ENCODE data around the gene SCARB1. TPM values are rescaled to one million over a fixed set of nuclear protein-coding genes. Genes with fewer than 3 reads are reported as not detected.

Gene SCARB1
- total and polyA plus RNA-seq, 2 experiments from 2014 or later = 50.4 to 90.0 TPM

DNA sequence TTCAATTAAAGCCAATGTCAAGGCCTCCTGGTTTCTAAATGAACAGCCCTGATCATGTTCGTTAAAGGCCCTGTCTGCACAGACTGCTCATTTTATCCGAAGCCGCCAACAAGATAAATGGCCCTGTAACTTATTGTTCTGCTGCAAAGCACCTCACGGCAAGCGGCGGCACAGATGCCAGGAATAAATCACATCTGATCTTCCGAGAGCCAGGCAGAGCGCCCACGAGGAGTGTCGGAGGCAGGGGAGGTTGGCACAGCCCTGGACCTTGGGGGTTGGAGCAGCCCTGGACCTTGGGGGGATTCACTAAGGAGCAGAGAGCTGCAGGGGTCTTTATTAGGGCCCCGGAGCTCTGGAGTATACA is 110.5 kb downstream of the SCARB1 start:
- Histone ChIP-seq H3K79me2 (no peaks in the 10 kb centered on the region), H3K36me3 (replicated peaks; ENCODE audit: insufficient read depth, low read depth) (no peaks in the 10 kb centered on the region), H3K9me3 (ENCODE audit: low read depth) (no peaks in the 10 kb centered on the region), H3K4me3 (no peak overlapping the region), H3K27me3 (no peaks in the 10 kb centered on the region), H2AFZ (no peak overlapping the region), H3K27ac (no peak overlapping the region), H4K20me1 (ENCODE audit: insufficient read depth, poor library complexity, severe bottlenecking) (no peaks in the 10 kb centered on the region), H3K9me2 (replicated peaks; ENCODE audit: insufficient read depth) (no peaks in the 10 kb centered on the region), H3K4me2 (no peak overlapping the region), H3K4me1 (ENCODE audit: insufficient read depth) (peaks cover 20% of the 10 kb centered on the region)
- TF ChIP-seq, protein P1, sequence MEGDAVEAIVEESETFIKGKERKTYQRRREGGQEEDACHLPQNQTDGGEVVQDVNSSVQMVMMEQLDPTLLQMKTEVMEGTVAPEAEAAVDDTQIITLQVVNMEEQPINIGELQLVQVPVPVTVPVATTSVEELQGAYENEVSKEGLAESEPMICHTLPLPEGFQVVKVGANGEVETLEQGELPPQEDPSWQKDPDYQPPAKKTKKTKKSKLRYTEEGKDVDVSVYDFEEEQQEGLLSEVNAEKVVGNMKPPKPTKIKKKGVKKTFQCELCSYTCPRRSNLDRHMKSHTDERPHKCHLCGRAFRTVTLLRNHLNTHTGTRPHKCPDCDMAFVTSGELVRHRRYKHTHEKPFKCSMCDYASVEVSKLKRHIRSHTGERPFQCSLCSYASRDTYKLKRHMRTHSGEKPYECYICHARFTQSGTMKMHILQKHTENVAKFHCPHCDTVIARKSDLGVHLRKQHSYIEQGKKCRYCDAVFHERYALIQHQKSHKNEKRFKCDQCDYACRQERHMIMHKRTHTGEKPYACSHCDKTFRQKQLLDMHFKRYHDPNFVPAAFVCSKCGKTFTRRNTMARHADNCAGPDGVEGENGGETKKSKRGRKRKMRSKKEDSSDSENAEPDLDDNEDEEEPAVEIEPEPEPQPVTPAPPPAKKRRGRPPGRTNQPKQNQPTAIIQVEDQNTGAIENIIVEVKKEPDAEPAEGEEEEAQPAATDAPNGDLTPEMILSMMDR (IDR thresholded peaks at IDR 0.05; ENCODE audit: poor library complexity) = no peak
- no peak for DNase-seq (ENCODE audit: low spot score)
- 95% methylated on average over 11 of the region's 11 CpGs for WGBS (ENCODE audit: low lambda C conversion rate, missing lambda C conversion rate)

DNA sequence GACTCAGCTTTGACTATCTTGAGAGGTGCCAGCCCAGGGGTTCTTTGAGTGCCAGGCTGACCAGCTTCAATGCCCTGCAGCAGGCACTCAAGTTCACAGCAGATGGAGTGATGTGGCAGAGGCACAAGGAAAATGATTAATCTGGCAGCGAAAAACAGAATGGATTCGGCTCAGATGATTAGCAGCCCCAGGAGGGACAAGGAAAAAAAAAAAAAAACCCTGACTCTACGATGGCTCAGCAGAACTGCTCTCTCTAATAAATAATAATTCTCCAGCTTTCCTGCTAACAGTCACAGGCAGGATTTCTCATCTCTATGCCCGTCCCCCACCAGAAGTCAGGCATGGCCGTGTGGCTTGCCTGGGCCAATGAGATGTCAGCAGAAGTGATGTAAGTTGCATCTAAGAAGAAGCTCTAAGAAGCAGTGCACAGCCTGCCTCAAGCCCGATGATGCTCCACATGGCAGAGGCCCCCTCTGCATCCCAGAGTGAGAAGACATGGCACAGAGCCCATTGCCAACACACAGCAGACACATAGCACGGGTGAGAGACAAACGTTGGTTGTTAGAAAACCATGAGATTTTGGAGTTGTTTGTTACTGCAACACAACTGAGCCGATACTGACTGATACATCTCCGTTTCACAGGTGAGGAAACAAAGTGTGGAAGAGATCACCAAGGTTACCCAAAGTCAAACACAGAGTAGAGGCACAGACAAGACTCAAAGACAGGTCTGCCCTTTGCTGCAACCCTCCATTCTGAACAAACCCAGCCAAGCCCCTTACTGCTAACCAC is 111.0 kb downstream of the SCARB1 start:
- no peak overlapping the region for H2AFZ ChIP-seq
- no peaks in the 10 kb centered on the region for H4K20me1 ChIP-seq (ENCODE audit: insufficient read depth, poor library complexity, severe bottlenecking)
- no peak overlapping the region for H3K4me2 ChIP-seq
- no peaks in the 10 kb centered on the region for H3K9me2 ChIP-seq (replicated peaks; ENCODE audit: insufficient read depth)
- H3K4me1 ChIP-seq (ENCODE audit: insufficient read depth) = peaks cover 20% of the 10 kb centered on the region
- no peak overlapping the region for H3K27ac ChIP-seq
- no peak for DNase-seq (ENCODE audit: low spot score)
- H3K27me3 ChIP-seq = no peaks in the 10 kb centered on the region
- WGBS (ENCODE audit: low lambda C conversion rate, missing lambda C conversion rate) = 91% methylated on average over 10 of the region's 10 CpGs
- H3K9me3 ChIP-seq (ENCODE audit: low read depth) = no peaks in the 10 kb centered on the region
- no peaks in the 10 kb centered on the region for H3K79me2 ChIP-seq
- no peak overlapping the region for H3K4me3 ChIP-seq
- TF ChIP-seq, protein P1 (IDR thresholded peaks at IDR 0.05; ENCODE audit: poor library complexity) = no peak
- TF ChIP-seq EZH2 (IDR thresholded peaks at IDR 0.05; ENCODE audit: borderline replicate concordance) (no peak), EZH2phosphoT487 (IDR thresholded peaks at IDR 0.05; ENCODE audit: low read depth, severe bottlenecking, unreplicated experiment) (no peak)
- no peaks in the 10 kb centered on the region for H3K36me3 ChIP-seq (replicated peaks; ENCODE audit: insufficient read depth, low read depth)

DNA sequence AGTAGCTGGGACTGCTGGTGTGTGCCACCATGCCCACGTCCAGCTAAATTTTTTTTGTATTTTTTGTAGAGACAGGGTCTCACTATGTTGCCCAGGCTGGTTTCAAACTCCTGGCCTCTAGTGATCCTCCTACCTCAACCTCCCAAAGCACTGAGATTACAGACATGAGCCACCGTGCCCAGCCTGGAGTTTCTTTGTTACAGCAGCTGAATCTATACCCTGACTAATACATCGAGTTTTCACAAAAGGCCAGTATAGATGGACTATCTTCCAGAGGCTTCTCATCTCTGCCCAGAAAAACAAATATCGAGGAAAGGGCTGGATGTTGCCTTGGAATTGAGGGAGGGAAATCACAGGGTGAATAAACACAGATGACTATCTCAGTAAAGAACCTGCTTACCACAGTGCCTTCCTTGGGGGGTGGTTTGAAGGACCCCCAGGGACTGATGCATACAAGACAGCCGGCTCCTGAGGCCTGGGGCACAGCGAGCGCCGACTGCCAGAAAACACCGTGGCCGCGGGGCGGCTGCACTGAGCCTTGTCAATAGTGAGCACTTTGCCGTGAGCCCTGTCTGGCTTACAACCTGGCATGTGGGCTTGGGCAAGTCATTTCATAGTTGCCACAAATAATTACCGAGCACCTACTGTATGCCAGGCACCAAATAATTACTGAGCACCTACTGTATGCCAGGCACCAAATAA is 111.9 kb downstream of the SCARB1 start:
- Histone ChIP-seq H4K20me1 (ENCODE audit: insufficient read depth, poor library complexity, severe bottlenecking) (no peaks in the 10 kb centered on the region), H3K4me3 (no peak overlapping the region), H3K4me2 (no peak overlapping the region), H3K27ac (no peak overlapping the region), H3K36me3 (replicated peaks; ENCODE audit: insufficient read depth, low read depth) (no peaks in the 10 kb centered on the region), H3K4me1 (ENCODE audit: insufficient read depth) (peaks cover 23% of the 10 kb centered on the region), H3K9me2 (replicated peaks; ENCODE audit: insufficient read depth) (no peaks in the 10 kb centered on the region), H3K27me3 (no peaks in the 10 kb centered on the region), H3K9me3 (ENCODE audit: low read depth) (no peaks in the 10 kb centered on the region), H3K79me2 (no peaks in the 10 kb centered on the region), H2AFZ (peak overlapping the region; percentile 26)
- no peak for DNase-seq (ENCODE audit: low spot score)
- 97% methylated on average over 14 of the region's 14 CpGs for WGBS (ENCODE audit: low lambda C conversion rate, missing lambda C conversion rate)
- TF ChIP-seq EZH2 (IDR thresholded peaks at IDR 0.05; ENCODE audit: borderline replicate concordance) = no peak
- TF ChIP-seq, protein P1 (IDR thresholded peaks at IDR 0.05; ENCODE audit: poor library complexity) = no peak
- TF ChIP-seq EZH2phosphoT487 (IDR thresholded peaks at IDR 0.05; ENCODE audit: low read depth, severe bottlenecking, unreplicated experiment) = no peak
